ENCODE results near the gene ABCC6.
"Not testable (repeated sequence)": the region's sequence is repeated elsewhere in the genome, so short reads cannot be mapped to it uniquely, and the experiment has no call there.

The ABCC6 gene

DNA sequence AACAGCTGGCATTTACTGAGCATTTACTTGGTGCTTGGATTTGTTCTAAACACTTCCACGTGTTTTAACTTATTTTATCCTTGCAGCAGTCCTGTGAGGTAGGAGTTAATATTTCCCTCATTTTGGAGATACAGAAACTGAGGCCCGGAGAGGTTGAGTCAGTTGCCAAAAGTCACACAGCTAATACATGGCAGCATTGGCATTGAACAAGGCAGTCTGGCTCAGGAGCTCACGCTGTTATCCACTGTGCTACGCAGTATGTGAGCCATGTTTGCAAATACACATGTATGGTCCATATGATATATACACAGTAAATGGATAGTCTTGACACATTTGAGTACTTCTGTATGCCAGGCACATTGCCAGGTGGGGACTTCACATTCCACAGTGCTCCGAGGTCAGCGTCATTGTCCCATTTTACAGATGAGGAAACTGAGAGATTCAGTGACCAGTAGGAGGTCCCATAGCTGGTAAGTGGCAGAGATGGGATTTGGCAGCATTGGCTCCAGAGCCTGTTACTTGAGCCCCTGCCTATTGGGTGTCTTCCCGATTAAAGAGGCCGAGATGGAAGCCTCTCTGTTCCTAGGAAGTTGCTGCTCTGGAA is 110.7 kb downstream of the ABCC6 start:
- DNase-seq (ENCODE audit: low spot score) = no peak

DNA sequence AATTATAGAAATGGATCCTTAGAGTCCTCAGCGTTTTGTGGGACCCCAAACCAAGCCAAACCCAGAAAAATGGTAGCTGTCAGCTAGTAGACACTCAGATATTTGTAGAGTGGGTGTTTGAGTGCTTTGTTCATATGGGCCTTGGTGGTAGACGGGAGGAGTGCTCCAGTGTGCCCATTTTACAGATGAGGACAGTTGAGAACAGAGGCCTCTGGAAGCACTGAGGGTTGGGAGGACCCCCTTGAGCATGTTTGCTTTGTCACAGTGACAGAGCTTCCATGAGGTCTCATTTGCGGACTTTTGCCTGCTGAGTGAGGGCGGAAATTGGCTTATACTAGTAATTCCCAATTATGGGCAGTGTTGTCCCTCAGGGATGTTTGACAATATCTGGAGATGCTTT is 111.7 kb downstream of the ABCC6 start:
- no peak for DNase-seq (ENCODE audit: low spot score)

DNA sequence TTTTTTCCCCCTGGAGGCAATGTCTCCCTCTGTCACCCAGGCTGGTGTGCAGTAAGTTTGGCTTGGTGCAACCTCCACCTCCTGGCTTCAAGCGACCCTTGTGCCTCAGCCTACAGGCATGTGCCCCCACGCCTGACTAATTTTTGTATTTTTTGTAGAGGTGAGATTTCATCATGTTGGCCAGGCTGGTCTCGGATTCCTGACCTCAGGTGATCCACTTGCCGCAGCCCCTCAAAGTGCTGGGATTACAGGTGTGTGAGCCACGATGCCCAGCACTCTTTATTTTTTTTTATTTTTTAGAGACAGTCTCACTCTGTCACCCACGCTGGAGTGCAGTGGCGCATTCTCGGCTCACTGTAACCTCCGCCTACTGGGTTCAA is 113.2 kb downstream of the ABCC6 start:
- DNase-seq (ENCODE audit: low spot score) = no peak

- DNase-seq (ENCODE audit: low spot score) = no peak
Measured at GRCh38 chr16:16109453-16110110, 113.7 kb downstream of the ABCC6 start.

DNA sequence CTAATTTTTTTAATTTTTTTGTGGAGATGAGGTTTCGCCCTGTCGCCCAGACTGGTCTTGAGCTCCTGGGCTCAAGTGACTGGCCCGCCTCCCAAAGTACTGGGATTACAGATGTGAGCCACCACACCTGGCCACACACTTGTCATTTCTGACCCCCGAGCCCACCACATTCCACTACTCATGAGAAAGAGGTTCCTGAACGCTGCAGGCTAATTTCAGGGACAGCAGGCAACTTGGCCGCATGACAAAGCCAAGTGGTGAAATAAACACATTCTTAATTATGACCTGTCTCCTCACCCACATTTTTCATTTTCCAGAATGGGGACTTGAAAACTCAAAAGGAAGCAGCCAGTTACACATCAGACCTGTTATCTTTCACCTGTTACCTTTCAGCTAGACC is 114.5 kb downstream of the ABCC6 start:
- DNase-seq (ENCODE audit: low spot score) = no peak

- no peak for DNase-seq (ENCODE audit: low spot score)
Measured at GRCh38 chr16:16107839-16108238, 115.5 kb downstream of the ABCC6 start.

DNA sequence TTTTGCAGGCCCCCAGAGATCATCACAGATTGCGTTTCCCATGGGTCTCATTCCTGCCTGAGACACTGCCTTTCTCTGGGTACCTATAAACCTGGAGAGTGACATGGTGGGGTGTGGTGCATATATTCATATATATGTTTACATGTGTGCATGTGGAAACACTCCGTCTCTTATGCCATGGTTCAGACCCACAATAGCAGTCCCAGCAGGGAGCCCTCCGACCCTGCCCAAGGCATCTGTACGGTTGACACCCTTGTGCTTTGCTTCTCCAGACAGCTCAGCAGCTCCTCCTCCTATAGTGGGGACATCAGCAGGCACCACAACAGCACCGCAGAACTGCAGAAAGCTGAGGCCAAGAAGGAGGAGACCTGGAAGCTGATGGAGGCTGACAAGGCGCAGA is 116.8 kb downstream of the ABCC6 start:
- DNase-seq (ENCODE audit: low spot score) = no peak

DNA sequence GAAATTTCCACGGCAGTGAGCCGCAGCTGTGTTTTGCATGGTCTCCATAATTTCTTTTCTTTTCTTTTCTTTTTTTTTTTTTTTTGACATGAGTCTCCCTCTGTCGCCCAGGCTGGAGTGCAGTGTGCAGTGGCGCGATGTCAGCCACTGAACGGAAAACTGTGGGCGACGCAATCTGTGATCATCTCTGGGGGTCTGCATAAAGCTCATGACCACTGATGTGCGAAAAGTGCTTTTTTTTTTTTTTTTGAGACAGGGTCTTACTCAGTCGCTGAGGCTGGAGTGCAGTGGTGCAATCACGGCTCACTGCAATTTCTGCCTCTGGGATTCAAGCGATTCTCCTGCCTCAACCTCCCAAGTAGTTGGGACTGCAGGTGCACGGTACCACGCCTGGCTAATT is 117.6 kb downstream of the ABCC6 start:
- no peak for DNase-seq (ENCODE audit: low spot score)

DNA sequence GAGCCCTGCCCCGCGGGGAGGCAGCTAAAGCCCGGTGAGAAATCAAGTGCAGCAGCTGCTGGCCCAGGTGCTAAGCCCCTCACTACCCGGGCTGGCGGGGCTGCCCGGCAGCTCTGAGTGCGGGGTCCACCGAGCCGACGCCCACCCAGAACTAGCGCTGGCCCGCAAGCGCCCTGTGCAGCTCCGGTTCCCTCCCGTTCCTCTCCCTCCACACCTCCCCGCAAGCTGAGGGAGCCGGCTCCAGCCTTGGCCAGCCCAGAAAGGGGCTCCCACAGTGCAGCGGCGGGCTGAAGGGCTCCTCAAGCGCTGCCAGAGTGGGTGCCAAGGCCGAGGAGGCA is 118.5 kb downstream of the ABCC6 start:
- not testable (repeated sequence) for DNase-seq (ENCODE audit: low spot score)

DNA sequence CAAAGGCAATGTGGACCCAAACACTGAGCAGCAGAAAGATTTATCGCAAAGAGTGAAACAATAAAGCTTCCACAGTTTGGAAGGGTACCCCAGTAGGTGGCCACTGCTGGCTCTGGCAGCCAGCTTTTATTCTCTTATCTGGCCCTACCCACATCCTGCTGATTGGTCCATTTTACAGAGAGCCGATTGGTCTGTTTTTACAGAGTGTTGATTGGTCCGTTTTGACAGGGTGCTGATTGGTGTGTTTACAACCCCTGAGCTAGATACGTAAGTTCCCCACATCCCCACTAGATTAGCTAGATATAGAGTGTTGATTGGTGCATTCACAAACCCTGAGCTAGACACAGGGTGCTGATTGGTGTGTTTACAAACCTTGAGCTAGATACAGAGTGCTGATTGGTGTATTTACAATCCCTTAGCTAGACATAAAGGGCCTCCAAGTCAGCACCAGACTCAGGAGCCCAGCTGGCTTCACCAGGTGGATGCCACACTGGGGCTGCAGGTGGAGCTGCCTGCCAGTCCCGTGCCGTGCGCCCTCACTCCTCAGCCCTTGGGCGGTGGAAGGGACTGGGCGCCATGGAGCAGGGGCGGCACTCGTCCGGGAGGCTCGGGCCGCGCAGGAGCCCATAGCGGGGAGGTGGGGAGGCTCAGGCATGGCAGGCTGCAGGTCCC is 119.0 kb downstream of the ABCC6 start:
- not testable (repeated sequence) for DNase-seq (ENCODE audit: low spot score)

DNA sequence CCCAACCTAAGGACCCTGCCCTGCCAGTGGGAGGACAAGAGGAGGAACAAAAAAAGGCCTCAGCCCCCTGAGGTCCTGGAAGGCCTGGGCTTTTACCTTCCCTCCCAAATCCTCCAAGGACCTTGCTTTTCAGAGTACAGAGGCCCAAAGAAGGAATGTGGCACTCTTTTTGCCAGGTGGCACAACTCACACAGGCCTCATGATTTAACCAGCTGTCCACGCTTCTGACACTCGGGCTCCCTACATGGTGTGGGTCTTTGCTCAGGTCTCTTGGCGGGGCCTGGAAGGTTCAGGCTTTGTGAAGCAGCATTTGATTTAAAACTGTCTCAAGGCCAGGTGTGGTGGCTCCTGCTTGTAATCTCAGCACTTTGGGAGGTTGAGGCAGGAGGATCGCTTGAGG is 120.6 kb downstream of the ABCC6 start:
- DNase-seq (ENCODE audit: low spot score) = no peak

GRCh38 chr16:16101585-16101984 is 121.7 kb downstream of the ABCC6 start:
- DNase-seq (ENCODE audit: low spot score) = no peak

GRCh38 chr16:16100631-16101030 is 122.7 kb downstream of the ABCC6 start:
- DNase-seq (ENCODE audit: low spot score) = no peak

DNA sequence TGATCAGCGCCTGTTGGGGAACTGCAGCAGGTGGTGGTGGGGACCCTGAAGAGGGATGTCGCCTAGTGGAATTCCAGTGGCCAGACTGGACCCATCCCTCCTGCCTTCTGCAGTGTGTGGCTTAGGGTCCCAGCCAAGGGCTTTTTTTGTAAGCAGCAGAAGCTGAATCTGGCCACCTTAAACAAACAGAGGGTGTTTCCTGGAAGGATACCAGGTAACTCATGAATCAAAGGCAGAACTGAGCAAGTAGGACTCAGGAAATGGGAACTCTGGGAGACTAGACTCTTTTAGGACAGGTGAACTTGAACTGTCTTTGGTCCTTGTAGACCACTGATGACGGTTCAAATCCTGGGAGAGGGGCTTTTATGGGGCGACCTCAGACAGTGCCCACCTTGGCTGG is 124.0 kb downstream of the ABCC6 start:
- DNase-seq (ENCODE audit: low spot score) = no peak
